ENCODE data around the gene GSPT1.

Gene GSPT1

DNA sequence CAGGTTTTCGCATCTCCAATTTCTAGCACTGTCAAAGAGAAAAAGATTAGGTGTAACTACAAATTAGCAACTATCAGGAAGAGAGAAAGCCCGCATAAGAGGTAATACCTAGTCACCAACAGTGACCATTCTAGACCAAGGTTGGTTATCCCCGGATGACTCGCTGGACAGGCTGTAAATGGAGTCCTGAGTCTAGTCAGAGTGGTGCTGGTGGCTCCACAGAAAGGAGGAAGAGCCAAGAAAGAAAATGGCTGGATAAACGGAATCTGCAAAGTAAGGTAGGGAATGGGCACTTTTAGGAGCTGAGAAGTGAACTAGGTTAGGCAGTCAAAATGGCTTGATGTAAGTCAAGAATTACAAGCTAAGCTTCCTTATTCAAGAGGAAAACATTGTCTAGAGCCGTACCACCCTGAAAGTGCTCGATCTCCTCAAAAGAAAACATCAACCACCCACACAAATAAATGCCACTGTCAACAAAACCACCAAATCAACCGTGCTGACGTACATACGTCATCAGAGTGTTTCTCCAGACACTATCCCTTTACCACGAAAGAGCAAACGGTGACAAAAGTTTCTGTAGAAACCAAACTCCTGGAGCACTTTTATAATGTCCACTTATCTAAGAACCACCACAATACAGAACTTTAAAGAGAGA, 2.2 kb downstream of the GSPT1 start:
- DNase-seq (ENCODE audit: low read depth) = no peak

DNA sequence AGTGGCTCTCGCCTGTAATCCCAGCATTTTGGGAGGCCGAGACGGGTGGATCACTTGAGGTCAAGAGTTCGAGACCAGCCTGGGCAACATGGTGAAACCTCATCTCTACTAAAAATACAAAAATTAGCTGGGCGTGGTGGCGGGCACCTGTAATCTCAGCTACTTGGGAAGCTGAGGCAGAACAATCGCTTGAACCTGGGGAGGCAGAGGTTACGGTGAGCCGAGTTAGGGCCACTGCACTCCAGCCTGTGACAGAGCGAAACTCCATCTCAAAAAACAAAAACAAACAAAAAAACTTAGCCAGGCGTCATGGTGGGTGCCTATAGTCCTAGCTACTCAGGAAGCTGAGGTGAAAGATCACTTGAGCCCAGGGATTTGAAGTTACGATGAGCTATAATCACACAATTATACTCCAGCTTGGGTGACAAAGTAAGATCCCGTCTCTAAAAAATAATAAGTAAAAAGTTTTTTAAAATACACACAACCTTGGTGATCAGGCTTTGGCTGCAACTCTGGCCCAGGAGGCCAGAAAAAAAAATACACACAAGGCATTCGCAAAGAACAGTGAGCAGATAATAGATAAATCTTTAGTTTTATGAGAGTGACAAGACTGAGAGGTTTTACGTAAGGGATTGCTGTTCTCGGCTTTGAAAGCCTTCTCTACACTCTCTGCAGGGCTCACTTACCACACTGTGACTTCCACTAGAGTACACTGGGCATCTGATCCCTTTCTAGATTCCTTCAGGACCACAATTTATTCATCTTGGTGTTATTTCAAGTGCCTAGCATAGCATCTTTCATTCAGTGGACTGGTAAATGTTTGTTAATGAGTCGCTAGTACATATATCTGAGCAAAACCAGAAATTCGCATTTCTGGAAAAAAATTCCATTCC, 5.9 kb downstream of the GSPT1 start:
- no peak for DNase-seq (ENCODE audit: low read depth)

DNA sequence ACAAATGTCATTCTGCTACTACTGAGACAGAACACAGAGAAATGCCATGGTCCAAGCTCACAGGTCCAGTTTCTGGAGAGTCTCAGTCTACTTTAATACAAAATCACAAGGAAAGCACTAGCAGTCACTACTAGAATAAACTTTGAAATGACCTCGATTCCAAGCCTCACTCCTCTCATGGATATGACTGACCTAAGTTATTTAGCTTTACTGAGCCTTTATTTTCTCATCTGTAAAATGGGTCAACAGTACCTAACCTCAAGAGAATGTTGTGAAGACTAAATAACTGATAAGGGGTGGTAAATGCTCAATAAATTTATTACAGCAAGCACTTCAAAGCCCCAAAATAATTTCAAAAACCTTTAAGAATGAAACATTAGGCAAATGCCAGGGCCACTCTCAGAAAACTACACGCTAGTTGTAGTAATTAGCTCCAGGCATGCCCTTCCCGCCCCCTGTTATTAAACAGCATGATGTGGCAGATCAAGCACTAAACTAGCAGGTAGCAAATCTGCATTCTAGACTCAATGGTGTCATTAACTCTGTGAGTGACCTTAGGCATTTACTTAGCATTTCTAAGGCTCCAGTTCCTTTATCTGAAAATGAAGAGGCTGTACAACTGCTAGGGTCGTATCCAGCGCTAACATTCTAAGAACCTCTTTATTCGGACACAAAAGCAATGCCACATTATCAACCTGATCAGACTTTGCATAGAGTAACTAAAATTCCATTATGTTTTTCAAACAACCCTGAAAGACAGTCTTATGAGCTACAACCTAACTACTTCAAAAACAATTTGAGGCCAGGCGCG, 8.4 kb downstream of the GSPT1 start:
- no peak for DNase-seq (ENCODE audit: low read depth)

DNA sequence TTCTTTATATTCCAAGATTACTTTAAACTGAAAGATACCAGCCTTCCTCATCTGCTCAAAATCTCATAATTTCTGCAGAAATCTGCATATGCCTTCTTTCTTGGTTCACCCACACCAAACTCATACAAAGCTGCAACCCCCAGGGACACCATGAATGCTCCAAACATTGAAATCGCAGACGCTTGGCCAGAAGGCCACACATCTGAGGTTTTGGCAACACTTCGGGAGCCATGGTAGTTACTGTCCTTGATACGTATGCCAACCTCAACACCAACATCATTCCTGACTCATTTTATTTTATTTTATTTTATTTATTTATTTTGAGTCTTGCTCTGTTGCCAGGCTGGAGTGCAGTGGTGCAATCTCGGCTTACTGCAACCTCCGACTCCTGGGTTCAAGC, 11.8 kb downstream of the GSPT1 start:
- no peak for DNase-seq (ENCODE audit: low read depth)

DNA sequence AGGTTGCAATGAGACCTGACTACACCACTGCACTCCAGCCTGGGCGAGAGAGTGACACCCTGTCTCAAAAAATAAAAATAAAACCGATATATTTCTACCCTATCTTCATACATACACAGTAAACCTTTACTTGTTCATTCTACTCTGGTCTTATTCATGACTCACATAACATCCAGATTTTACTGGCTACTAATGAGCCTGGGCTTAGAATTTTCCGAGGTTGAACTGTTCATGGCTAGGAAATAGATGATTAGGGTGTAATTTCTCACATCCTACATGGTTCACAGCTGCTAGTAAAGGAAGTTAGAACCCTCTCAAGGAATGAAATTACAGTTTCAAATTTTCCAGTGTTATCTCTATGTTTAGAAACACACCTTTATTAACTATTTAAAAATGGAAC, 14.7 kb downstream of the GSPT1 start:
- no peak for DNase-seq (ENCODE audit: low read depth)

DNA sequence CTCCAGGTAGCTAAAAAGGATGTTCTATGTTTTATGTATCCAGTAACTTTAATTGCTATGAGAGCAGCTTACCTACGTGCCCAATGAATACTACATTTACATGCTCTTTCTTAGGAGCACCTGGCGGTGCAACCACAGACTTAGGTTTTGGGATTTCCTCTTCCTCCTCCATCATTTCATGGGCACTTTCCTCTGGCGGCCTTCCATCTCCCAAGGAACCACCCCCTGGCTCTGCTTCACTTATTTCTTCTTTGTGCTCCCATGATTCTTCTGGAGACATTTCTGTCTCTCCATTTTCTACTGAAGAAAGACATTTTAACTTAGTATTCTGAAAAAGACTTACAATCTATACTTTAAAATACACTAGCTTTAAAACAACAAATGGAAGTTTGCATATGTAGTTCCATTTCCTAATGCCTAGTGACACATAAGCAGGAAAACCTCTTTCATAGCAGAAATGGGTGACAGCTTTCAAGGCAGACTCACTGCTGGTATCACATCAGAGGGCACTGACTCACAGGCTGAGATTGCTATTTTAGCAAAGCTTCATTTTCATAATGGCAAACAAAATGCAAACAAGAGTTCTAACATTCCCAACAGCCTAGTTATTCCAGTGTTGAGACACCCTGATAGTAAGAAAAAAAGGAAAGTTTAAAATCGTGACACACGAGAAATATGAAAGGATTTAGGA, 19.1 kb downstream of the GSPT1 start:
- no peak for DNase-seq (ENCODE audit: low read depth)

DNA sequence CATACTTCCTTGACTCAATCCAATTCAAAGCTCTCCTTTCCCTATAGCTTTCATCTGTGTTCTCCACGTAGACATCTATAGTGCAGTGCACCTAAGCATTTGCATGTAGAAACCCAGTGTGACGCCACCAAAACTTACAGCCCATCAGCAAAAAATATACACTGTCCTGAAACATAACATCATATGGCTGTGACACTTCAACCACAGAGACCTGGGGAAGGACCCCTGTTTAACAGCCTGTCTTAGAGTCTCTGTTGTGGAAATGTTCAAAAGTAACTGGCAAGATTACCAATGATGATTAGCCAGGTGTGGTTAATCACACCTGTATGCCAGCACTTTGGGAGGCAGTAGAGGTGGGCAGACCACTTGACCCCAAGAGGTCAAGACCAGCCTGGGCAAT, 22.2 kb downstream of the GSPT1 start:
- DNase-seq (ENCODE audit: low read depth) = no peak

DNA sequence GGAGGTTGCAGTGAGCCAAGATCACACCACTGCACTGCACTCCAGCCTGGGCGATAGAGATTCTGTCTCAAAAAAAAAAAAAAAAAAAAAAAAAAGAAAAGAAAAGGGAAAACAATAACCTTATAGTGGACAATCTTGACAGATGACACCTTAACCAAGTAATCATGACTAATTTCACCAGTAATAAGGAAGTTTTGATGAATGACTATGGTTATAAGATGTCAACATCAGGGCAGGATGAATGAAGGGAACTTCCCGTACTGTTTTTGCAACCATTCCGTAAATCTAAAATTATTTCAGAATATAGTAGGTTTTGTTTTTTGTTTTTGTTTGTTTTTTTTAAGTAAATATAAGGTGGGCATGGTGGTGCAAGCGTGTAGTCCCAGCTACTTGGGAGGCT, 23.0 kb downstream of the GSPT1 start:
- DNase-seq (ENCODE audit: low read depth) = no peak

DNA sequence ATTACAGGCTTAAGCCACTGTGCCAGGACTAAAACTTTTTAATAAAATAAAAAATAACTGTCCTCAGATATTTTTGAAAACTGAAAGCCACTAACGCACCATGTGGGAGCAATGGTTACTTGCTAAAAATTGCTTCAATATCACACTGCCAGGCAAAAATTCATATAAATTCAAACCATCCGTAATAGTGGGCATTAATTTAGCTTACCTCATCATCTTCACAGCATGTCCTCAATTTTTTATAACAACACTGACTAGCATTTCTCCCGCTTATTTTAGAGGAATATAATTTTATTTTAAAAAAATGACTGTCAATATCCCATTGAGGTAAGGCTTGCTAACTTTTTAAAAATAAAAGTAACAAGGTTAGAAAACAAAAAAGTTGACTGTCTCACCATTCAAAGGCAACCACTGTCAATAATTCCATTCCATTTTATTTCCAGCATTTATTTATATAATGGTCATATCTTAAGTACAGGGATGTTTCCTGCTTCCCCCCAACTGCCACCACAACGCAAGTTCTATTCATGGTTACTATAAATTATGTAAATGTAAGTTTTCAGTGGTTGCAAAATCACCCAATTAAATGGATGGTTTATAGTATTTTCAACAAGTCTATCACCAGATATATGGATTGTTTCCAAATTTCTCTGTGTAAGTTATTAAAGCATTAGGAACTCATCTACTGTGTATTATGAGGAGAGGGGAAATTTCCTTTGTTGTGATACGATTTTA, 25.4 kb downstream of the GSPT1 start:
- DNase-seq (ENCODE audit: low read depth) = no peak

DNA sequence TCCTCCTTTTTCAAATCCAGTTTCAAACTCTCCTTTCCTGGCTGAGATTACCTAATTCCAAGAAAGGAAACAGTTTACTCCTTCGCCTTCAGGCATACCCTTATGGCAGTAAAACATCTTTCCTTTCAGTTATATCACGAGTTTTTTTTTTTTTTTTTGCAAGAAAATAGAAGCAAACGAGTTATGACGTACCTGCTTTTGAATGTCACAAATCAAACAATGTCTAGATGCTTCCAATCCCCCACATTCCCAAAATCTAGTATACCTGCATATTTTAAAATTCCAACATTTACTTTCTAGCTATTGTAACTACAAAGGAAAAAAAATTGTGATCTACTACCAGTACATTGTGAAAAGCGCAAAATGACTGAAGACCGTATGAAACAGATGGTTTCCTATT, 28.9 kb downstream of the GSPT1 start:
- no peak for DNase-seq (ENCODE audit: low read depth)

DNA sequence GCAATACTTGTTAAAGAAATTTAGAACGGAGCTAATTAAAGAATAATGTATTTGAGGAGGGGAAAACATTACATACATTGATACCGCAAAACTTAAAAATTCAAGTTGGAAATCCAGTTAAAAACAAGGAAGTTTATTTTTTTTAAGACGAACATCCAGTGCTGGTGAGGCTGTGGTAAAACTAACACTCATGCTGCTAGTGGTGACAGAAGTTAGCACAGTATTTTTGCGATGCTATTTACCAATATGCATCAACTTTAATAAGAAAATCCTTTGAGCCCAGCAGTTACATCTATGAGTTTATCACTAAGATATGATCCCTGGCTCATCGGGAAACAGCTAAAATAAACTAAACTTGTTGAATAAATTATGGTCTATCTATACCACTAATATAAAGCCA, 31.7 kb downstream of the GSPT1 start:
- no peak for DNase-seq (ENCODE audit: low read depth)

DNA sequence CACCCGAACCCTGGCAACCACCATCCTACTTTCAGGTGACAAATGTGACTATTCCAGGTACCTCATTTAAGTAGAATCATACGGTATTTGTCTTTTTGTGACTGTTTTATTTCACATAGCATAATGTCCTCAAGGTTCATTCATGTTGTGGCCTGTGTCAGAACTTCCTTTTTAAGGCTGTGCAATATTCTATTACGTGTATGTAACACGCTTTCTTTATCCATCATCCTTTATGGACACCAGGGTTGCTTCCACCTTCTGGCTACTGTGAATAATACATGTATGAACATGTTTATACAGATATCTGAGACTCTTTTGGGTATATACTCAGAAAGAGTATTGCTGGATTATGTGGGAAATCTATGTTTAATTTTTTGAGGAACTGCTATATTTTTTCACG, 35.7 kb downstream of the GSPT1 start:
- no peak for DNase-seq (ENCODE audit: low read depth)

DNA sequence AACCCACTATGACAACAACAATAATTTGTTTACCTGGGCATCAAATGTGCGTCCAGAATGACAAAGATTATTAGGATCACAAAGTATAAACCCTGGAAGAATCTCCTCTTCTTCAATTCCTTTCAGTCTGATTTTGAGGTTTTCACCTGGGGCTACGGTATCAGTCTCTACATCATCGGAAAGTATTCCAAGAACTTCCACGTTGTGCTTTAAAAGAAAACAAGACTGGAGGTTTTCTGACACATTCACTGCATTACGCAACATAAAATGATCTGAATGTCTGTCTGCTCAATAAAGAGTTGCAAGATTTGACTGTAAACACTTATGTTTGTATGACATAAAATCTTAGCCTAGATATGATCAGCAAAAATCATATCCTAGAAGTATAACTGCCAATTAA, 38.4 kb downstream of the GSPT1 start:
- no peak for DNase-seq (ENCODE audit: low read depth)

DNA sequence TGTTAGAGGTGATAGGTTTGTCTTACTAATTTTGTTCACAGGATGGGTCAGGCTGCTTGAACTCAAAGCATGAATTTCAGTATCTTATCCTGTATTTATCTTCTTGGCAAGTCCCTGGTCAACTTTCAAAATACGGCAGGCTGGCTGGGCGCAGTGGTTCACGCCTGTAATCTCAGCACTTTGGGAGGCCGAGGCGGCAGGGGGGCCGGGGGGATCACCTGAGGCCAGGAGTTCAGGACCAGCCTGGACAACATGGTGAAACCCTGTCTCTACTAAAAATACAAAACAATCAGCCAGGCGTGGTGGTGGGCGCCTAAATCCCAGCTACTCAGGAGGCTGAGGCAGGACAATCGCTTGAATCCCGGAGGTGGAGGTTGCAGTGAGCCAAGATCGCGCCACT, 39.5 kb downstream of the GSPT1 start:
- no peak for DNase-seq (ENCODE audit: low read depth)

DNA sequence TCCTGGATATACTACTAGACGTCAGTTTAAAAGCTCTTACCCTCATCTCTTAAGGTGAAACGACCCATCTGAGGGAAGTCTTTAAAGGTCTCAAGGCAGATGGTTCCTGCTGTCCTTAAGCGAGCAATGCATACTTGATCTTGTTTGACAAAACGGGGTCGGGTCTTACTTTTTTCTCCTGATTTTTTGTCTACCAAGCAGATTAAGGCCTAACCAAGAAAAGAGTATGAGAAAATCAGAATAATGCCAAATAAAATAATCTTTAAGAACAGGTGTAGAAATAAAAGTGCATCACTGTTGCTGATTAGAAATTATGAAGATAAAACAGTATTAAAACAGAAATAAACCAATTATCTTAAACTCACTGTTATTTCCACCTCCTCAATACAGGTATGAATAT, 40.0 kb downstream of the GSPT1 start:
- DNase-seq (ENCODE audit: low read depth) = no peak

DNA sequence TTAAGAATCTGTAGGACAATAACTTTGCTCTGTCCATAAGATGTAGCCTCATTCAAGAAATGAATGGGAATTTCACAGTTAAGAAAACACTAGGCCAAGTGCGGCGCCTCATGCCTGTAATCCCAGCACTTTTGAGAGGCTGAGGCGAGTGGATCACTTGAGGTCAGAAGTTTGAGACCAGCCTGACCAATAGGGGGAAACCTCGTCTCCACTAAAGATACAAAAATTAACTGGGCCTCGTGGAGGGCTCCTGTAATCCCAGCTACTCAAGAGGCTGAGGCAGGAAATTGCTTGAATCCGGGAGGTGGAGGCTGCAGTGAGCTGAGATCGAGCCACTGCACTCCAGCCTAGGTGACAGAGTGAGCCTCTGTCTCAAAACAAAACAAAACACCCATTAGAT, 44.6 kb downstream of the GSPT1 start:
- no peak for DNase-seq (ENCODE audit: low read depth)

DNA sequence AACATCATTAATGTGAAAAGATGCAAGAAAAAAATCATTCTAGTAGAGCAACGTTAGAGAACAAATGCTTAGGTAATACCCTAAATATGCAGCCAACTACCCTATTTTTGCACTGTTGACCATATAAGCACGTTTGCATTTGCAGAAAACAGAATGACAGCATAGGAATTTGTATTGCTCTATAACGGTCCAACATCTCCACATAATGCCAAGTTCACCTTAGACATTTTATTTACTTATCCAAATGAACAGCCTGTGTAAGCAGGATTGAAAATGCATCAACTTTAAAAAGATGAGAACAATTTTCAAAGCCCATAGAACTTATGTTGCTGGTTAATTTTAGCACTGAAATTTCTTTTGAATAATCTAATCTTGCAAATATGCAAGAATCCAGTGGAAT, 45.4 kb downstream of the GSPT1 start:
- no peak for DNase-seq (ENCODE audit: low read depth)

DNA sequence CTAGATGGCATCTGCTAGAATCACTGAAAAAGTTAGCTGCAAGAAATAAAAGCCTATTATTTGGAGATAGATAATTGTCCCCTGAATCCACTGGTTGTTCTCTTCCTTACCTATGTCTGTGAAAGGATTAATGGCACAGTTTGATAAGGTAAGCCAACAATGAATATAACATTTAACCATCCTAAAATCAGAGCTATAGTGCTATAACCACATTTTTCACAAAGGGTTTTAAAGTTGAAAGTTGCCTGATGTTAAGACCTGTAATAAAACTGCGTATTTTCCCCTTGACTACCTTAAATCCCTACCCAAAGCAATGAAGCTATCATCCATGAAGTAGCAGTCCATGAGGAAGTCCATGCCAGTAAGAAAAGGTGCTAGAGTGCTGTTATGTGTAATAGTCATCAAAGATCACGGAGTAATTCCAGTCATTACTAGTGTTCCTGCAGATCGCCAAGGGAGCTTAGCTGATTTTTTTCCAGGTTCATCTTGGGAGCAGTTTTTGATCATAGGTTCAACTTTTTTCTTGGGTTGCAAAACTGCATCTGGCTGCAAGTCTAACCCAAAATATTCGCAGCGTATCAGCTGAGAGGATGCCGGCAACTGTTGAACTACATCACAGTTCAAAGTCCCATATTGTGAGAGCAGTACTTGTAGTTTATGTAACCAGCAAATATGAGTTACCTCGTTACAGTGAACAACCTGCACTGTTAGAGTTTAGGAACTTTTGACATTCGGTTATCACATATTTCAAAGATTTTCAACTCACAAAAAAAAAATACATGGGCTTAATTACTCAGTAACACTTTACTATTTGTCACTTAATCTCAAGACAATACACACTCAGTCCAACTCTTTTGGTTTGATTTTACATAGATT, 46.2 kb downstream of the GSPT1 start:
- no peak for DNase-seq (ENCODE audit: low read depth)

DNA sequence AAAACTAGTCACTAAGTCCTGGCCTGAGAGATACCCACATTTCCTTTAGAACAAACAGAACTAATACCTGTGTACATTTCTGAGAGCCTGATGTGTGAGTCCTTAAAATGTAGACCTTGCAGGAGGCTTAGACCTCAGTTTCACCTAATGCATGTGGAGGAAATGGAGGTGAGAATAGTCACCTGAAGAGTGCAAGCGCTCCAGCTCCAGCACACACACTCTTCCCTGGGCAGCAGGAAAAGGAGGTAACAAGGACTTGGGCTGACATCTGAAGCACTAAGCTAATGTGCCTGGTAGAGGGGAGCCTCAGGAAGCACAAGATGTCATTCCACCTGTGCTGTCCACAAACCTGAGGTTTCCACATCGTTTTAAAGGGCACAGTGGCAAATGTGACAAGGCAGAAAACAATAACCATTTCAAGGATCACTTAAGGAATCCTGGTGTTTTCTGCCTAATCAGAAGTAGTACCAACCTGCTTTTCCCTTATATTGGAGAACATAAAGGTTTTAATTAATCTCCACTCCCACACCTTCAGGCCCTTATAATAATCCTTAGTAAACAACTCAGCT, 47.3 kb downstream of the GSPT1 start:
- DNase-seq (ENCODE audit: low read depth) = no peak

DNA sequence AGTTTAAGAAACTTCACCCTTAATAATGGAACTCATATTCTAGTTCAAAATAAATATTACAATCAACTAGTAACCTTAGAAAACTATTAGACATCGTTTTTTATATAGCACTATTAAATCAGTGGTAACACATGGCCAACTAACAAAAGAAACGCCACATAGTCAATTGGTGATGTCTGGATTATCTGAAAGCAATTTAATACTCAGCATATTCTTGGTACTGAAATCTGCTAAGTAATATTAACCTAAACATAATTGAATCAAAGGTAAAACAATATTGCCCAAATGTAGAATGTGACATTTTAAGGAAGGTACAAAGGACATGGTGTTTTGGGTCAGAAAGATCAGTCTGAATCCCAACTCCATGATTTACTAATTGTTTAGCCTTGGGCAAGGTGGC, 53.3 kb downstream of the GSPT1 start:
- no peak for DNase-seq (ENCODE audit: low read depth)
